Measurements from ENCODE around the gene PACRG.

The PACRG gene

DNA sequence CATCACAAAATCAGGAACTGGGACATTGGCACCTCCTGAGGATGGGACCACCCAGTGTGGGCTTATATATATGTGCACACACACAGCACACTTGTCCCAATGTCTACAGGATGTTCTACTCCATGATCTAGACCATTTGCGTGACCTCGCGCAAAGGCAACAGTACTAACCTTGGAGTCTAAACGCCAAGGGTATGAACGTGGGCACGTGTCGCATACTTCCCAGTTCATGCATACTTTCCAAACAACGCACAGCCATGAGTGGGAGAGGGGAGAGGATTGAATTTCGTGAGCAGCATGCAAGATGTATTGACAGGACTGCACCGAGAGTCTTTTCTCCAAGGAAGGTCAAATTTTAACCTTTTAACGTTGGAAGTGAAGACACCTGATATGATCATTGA is 472.5 kb downstream of the PACRG start:
- TF ChIP-seq POLR2A (IDR thresholded peaks at IDR 0.05; ENCODE audit: low read length), result no peak
- no peak for TF ChIP-seq GATA1 (IDR thresholded peaks at IDR 0.05; ENCODE audit: low read depth, low read length)
- DNase-seq, result no peak

DNA sequence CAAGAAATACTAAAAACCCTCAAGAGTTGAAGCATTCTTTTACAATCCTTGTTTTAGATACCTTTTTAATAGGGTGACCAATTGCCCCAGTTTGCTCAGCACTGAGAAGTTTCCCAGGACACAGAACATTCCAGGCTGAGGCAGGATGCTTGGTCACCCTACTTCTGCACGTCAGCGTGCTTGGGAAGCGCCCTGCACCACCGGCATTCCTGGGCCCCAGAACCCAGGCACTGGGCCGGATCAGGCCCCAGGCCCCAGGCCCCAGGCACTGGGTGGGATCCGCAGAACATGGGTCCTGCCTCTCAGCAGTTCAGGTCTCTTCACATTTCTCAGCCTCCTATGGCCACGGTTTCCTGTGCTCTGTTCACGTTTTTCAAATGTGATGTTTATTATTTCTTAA is 472.9 kb downstream of the PACRG start:
- TF ChIP-seq GATA1 (IDR thresholded peaks at IDR 0.05; ENCODE audit: low read depth, low read length) (no peak), POLR2A (IDR thresholded peaks at IDR 0.05; ENCODE audit: low read length) (no peak)
- no peak for DNase-seq

- no peak for DNase-seq
- TF ChIP-seq POLR2A (IDR thresholded peaks at IDR 0.05; ENCODE audit: low read length) (no peak), GATA1 (IDR thresholded peaks at IDR 0.05; ENCODE audit: low read depth, low read length) (no peak)
Observed at GRCh38 chr6:163201855-163202254, 474.1 kb downstream of the PACRG start.

DNA sequence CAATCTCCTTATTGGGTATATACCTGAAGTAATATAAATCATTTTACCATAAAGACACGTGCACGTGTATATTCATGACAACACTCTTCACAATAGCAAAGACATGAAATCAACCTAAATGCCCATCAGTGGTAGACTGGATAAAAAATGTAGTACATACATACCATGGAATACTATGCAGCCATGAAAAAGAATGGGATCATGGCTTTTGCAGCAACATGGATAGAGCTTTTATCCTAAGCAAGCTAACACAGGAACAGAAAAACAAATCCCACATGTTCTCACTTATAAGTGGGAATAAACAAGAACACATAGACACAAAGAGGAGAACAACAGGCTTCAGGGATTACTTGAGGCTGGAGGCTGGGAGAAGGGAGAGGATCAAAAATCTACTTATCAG is 478.4 kb downstream of the PACRG start:
- no peak for TF ChIP-seq POLR2A (IDR thresholded peaks at IDR 0.05; ENCODE audit: low read length)
- no peak for TF ChIP-seq GATA1 (IDR thresholded peaks at IDR 0.05; ENCODE audit: low read depth, low read length)
- DNase-seq, result no peak

DNA sequence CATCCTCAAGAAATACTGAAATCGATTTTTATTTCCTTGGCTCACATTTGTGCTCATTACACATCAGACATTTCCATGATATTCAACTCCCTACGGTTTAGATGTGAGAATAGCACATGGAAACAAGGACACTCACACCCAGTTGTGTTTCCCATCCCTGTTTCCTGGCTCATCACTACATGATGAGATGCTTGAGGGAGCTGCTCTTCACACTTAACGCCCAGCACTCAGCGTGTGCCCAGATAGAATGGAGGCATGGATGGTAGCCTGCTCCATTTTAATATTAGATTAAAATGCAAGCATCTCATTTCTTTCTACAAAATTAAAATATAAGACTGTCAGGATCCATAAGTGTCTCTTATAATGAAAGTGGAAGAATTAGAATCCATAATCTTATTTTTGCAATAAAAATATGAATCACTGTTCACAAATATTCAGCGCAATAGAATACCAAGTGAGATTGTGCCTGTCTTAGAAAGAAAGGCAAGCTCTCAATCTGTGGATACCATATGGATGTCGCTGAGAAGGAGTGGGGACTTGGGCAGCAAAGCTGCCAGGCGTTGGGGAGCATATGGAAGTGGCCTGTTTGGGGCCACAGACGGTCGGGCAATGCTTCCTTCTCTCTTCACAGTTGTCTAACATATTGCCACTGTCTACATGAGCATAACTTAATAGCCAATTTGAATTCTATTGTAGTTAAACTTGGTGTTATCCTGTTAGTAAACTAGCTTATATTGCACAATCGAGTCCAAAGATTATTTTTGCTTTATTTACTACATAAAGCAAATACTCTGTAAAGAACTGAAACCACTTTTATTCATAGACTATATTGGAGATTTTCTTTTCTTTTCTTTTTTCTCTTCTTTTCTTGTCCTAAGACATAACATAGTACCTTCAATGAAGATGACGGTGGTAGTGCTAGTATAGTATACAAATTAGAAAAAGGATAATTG is 479.9 kb downstream of the PACRG start:
- TF ChIP-seq POLR2A (IDR thresholded peaks at IDR 0.05; ENCODE audit: low read length), result no peak
- TF ChIP-seq GATA1 (IDR thresholded peaks at IDR 0.05; ENCODE audit: low read depth, low read length), result no peak
- no peak for DNase-seq

DNA sequence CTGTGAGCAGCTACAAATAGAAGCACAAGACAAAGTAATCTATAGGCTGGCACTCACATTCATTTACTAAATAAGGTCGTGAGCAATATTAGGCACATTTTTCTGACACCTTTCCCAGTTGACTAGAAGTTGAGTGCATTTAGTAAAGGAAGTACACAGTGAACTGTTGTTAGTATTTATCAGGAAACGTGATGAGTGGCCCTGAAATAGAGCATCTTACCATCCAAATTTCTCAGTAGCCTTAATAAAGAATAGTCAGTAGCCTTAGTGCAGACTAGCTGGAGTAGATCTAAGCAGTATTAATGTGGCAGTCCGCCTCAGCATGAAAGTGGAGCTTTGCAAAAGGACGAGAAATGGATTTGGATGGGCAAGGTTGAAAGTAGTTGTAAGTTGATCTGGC is 481.2 kb downstream of the PACRG start:
- DNase-seq, result no peak
- TF ChIP-seq GATA1 (IDR thresholded peaks at IDR 0.05; ENCODE audit: low read depth, low read length) (no peak), POLR2A (IDR thresholded peaks at IDR 0.05; ENCODE audit: low read length) (no peak)

GRCh38 chr6:163212123-163212522 is 484.3 kb downstream of the PACRG start:
- no peak for DNase-seq
- TF ChIP-seq GATA1 (IDR thresholded peaks at IDR 0.05; ENCODE audit: low read depth, low read length) (no peak), POLR2A (IDR thresholded peaks at IDR 0.05; ENCODE audit: low read length) (no peak)

DNA sequence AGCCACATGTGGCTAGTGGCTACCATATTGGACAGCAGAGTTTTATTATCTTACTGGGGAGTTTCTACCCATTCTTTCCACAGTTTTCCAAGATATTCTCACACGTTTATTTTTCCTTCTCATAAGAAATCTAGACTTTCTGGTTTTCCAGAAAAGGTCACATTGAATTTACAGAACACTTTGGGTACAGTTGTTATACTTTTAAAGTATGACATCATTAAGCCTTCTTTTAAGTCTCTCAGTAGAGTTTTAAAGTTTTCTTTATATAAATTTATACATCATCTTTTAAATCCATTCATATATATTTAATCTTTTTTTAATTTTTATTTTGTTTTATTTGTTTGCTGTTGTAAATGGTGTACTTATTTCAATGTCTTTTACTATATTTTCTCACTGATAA is 486.5 kb downstream of the PACRG start:
- DNase-seq, result no peak
- TF ChIP-seq POLR2A (IDR thresholded peaks at IDR 0.05; ENCODE audit: low read length) (no peak), GATA1 (IDR thresholded peaks at IDR 0.05; ENCODE audit: low read depth, low read length) (no peak)

DNA sequence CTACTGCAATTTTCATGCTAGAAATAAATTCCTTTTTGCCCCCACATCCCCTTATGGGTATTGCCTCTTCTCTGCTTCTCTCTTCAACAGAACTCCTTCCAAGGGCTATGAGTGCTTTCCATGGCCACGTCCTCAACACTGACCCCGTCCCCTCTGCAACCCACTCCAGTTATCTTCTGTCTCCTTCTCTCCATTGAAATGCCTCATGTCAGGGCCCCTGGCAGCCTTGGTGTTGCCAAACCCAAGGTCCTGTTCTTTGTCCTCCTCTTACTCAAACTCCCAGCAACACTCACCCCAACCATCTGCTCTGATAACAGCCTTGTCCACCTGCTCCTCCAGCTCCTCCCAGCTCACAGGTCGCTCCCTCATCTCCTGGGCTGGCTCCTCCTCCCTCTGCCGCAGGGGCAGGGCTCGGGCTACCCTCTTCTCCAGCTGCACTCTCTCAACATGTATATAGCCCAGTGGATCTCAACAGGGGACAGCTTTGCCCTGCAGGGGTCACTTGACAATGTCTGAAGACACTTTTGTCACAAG is 490.7 kb downstream of the PACRG start:
- TF ChIP-seq POLR2A (IDR thresholded peaks at IDR 0.05; ENCODE audit: low read length) (no peak), GATA1 (IDR thresholded peaks at IDR 0.05; ENCODE audit: low read depth, low read length) (no peak)
- DNase-seq, result no peak

DNA sequence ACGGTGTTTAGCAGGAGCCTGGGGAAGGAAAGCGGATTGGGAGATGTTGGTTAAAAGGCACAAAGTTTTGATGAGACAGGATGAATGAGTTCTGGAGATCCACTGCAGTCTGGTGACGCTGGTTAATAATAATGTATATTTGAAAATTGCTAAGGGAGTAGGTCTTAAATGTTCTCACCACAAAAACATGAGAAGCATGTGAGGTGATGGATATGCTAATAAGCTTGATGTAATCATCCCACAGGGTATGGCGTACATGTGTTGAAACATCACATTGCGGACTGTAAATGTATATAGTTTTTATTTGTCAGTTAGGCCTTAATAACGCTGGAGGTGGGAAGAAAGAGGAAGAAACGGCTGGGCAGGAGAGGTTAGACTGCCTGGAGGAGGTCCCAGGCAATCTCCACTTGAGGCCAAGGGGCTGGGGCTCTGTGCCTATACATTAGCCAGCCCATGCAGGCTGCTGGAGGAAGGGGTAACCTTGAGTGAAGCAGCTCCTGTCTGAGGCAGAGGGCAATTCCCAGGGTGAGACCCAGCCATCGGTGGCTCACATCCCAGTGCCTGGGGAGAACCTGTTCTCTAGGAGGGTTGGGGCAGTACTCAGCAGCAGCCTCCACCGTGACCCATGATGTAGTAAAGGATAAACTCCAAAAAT is 498.5 kb downstream of the PACRG start:
- DNase-seq, result no peak

DNA sequence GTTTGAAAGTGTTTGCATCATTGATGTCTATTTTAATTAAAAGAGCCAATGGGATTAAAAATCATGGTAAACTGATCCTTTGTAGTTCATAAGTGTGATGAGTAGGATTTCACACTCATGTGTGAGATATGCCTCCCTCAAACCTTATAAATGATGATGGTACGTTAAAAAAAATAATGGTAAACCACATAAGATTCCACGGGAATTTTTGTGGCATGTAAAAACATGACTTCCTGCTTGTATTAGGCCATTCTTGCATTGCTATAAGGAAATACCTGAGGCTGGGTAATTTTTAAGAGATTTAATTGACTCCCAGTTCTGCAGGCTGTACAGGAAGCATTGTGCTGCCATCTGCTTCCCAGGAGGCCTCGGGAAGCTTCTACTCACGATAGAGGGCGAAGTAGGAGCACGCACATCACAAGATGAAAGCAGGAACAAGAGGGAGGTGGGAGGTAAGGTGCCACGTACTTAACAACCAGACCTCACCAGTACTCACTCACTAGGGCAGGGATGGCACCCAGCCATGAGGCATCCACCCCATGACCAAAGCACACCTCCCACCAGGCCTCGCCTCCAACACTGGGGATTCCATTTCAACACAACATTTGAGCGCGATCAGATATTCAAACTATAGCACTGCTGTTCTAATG is 499.2 kb downstream of the PACRG start:
- no peak for DNase-seq
- TF ChIP-seq GATA1 (IDR thresholded peaks at IDR 0.05; ENCODE audit: low read depth, low read length) (no peak), POLR2A (IDR thresholded peaks at IDR 0.05; ENCODE audit: low read length) (no peak)

More for the DNA sequence above, 498.5 kb downstream of the PACRG start:
- TF ChIP-seq GATA1 (IDR thresholded peaks at IDR 0.05; ENCODE audit: low read depth, low read length), result no peak
- TF ChIP-seq POLR2A (IDR thresholded peaks at IDR 0.05; ENCODE audit: low read length), result no peak

GRCh38 chr6:163228041-163228440 is 500.3 kb downstream of the PACRG start:
- no peak for DNase-seq
- TF ChIP-seq GATA1 (IDR thresholded peaks at IDR 0.05; ENCODE audit: low read depth, low read length) (no peak), POLR2A (IDR thresholded peaks at IDR 0.05; ENCODE audit: low read length) (no peak)

- DNase-seq, result no peak
- TF ChIP-seq POLR2A (IDR thresholded peaks at IDR 0.05; ENCODE audit: low read length) (no peak), GATA1 (IDR thresholded peaks at IDR 0.05; ENCODE audit: low read depth, low read length) (no peak)
Observed at GRCh38 chr6:163229050-163229449, 501.3 kb downstream of the PACRG start.

GRCh38 chr6:163230901-163231300 is 503.1 kb downstream of the PACRG start:
- DNase-seq, result no peak
- TF ChIP-seq GATA1 (IDR thresholded peaks at IDR 0.05; ENCODE audit: low read depth, low read length) (no peak), POLR2A (IDR thresholded peaks at IDR 0.05; ENCODE audit: low read length) (no peak)
